ENCODE data around the gene SLC10A7. TPM values are rescaled to one million over a fixed set of nuclear protein-coding genes. Genes with fewer than 3 reads are reported as not detected.
A peak's percentile ranks its signal among the peaks of the same experiment; 100 is the strongest.

Gene SLC10A7
- total and polyA plus RNA-seq, 2 donors from 2014 or later, result 1.9 to 15.1 TPM

GRCh38 chr4:146508229-146508939 is 13.4 kb downstream of the SLC10A7 start:
- no peak overlapping the region for H3K9ac ChIP-seq (ENCODE audit: low read length in 3 of 3)
- no peaks in the 10 kb centered on the region for H3K9me3 ChIP-seq (ENCODE audit: control insufficient read depth in 2 of 3, insufficient read depth in 1 of 3, low read length in 3 of 3)
- H3K4me3 ChIP-seq (ENCODE audit: low read length in 3 of 3), result no peak overlapping the region
- peaks cover 0 to 1% (median 0%) of the 10 kb centered on the region in 3 donors for H3K36me3 ChIP-seq (ENCODE audit: control insufficient read depth in 2 of 3, insufficient read depth in 3 of 3, low read length in 3 of 3)
- no peak for FAIRE-seq
- no peak for TF ChIP-seq CTCF (IDR thresholded peaks at IDR 0.05; ENCODE audit: borderline replicate concordance, extremely low read depth, insufficient read depth)
- no peaks in the 10 kb centered on the region for H3K27me3 ChIP-seq (ENCODE audit: control insufficient read depth, insufficient read depth, low read length)
- DNase-seq, result no peak
- no peaks in the 10 kb centered on the region for H3K4me1 ChIP-seq (ENCODE audit: control insufficient read depth in 2 of 3, insufficient read depth in 2 of 3, low read depth in 1 of 3, low read length in 3 of 3)
- intact Hi-C loops (cut with DNase I), result no loop called here
- H3K27ac ChIP-seq (ENCODE audit: low read depth in 2 of 2, low read length in 2 of 2), result no peak overlapping the region

GRCh38 chr4:146507632-146508031 is 14.1 kb downstream of the SLC10A7 start:
- Histone ChIP-seq H3K9me3 (ENCODE audit: control insufficient read depth in 2 of 3, insufficient read depth in 1 of 3, low read length in 3 of 3) (no peaks in the 10 kb centered on the region), H3K9ac (ENCODE audit: low read length in 3 of 3) (no peak overlapping the region), H3K4me3 (ENCODE audit: low read length in 3 of 3) (no peak overlapping the region), H3K36me3 (ENCODE audit: control insufficient read depth in 2 of 3, insufficient read depth in 3 of 3, low read length in 3 of 3) (peaks cover 0 to 2% (median 0%) of the 10 kb centered on the region in 3 donors), H3K27ac (ENCODE audit: low read depth in 2 of 2, low read length in 2 of 2) (no peak overlapping the region), H3K27me3 (ENCODE audit: control insufficient read depth, insufficient read depth, low read length) (no peaks in the 10 kb centered on the region), H3K4me1 (ENCODE audit: control insufficient read depth in 2 of 3, insufficient read depth in 2 of 3, low read depth in 1 of 3, low read length in 3 of 3) (no peaks in the 10 kb centered on the region)
- FAIRE-seq (no peak), DNase-seq (peak in 1 of 5 donors; percentile 11)
- intact Hi-C loops (cut with DNase I), result no loop called here
- no peak for TF ChIP-seq CTCF (IDR thresholded peaks at IDR 0.05; ENCODE audit: borderline replicate concordance, extremely low read depth, insufficient read depth)

- Histone ChIP-seq H3K9ac (ENCODE audit: low read length in 3 of 3) (no peak overlapping the region), H3K4me3 (ENCODE audit: low read length in 3 of 3) (no peak overlapping the region), H3K4me1 (ENCODE audit: control insufficient read depth in 2 of 3, insufficient read depth in 2 of 3, low read depth in 1 of 3, low read length in 3 of 3) (no peaks in the 10 kb centered on the region), H3K9me3 (ENCODE audit: control insufficient read depth in 2 of 3, insufficient read depth in 1 of 3, low read length in 3 of 3) (no peaks in the 10 kb centered on the region), H3K36me3 (ENCODE audit: control insufficient read depth in 2 of 3, insufficient read depth in 3 of 3, low read length in 3 of 3) (peaks cover 0 to 2% (median 2%) of the 10 kb centered on the region in 3 donors), H3K27ac (ENCODE audit: low read depth in 2 of 2, low read length in 2 of 2) (no peak overlapping the region), H3K27me3 (ENCODE audit: control insufficient read depth, insufficient read depth, low read length) (no peaks in the 10 kb centered on the region)
- intact Hi-C loops (cut with DNase I), result no loop called here
- DNase-seq (no peak), FAIRE-seq (no peak)
- no peak for TF ChIP-seq CTCF (IDR thresholded peaks at IDR 0.05; ENCODE audit: borderline replicate concordance, extremely low read depth, insufficient read depth)
These were observed 15.5 kb downstream of the SLC10A7 start for GRCh38 chr4:146506272-146506671.
